ENCODE data around the gene BCAN. TPM values are rescaled to one million over a fixed set of nuclear protein-coding genes. Genes with fewer than 3 reads are reported as not detected.

The BCAN gene
- total RNA-seq, 4 donors from 2014 or later = 0.45 to 1.0 (median 0.99) TPM; not detected in 1

- Histone ChIP-seq H3K4me3 (no peak overlapping the region), H3K9me3 (no peaks in the 10 kb centered on the region), H3K27ac (replicated peaks in 1 of 4) (no peak overlapping the region), H3K27me3 (peaks cover 0 to 41% (median 0%) of the 10 kb centered on the region in 4 donors), H3K4me1 (peaks cover 0 to 14% (median 5%) of the 10 kb centered on the region in 4 donors), H3K36me3 (peaks cover 0 to 19% (median 0%) of the 10 kb centered on the region in 4 donors)
- no peak for TF ChIP-seq POLR2AphosphoS5 (IDR thresholded peaks at IDR 0.05)
- TF ChIP-seq CTCF (IDR thresholded peaks at IDR 0.05) = no peak
- TF ChIP-seq EP300 (IDR thresholded peaks at IDR 0.05) = no peak
- TF ChIP-seq POLR2A (IDR thresholded peaks at IDR 0.05; ENCODE audit: low read depth) = no peak
- DNase-seq (ENCODE audit: extremely low spot score) = no peak
- 89% methylated on average over 8 of the region's 8 CpGs for WGBS
- intact Hi-C loops (cut with DNase I) = no loop called here
These were observed 54.8 kb downstream of the BCAN start for GRCh38 chr1:156696755-156697154.

- Histone ChIP-seq H3K27me3 (peaks cover 0 to 38% (median 0%) of the 10 kb centered on the region in 4 donors), H3K4me3 (no peak overlapping the region), H3K9me3 (no peaks in the 10 kb centered on the region), H3K4me1 (peaks cover 0 to 8% (median 4%) of the 10 kb centered on the region in 4 donors), H3K27ac (replicated peaks in 1 of 4) (no peak overlapping the region), H3K36me3 (peaks cover 0 to 19% (median 0%) of the 10 kb centered on the region in 4 donors)
- no peak for DNase-seq (ENCODE audit: extremely low spot score)
- no peak for TF ChIP-seq POLR2A (IDR thresholded peaks at IDR 0.05; ENCODE audit: low read depth)
- no peak for TF ChIP-seq EP300 (IDR thresholded peaks at IDR 0.05)
- TF ChIP-seq POLR2AphosphoS5 (IDR thresholded peaks at IDR 0.05) = no peak
- no peak for TF ChIP-seq CTCF (IDR thresholded peaks at IDR 0.05)
- intact Hi-C loops (cut with DNase I) = no loop called here
- 74% methylated on average over 5 of the region's 8 CpGs for WGBS
These were observed 55.6 kb downstream of the BCAN start for GRCh38 chr1:156697481-156697880.

- H3K36me3 ChIP-seq = peaks cover 0 to 19% (median 0%) of the 10 kb centered on the region in 4 donors
- H3K27me3 ChIP-seq = peaks cover 0 to 33% (median 0%) of the 10 kb centered on the region in 4 donors
- no peak overlapping the region for H3K4me3 ChIP-seq
- peaks cover under 1 to 9% (median 8%) of the 10 kb centered on the region in 4 donors for H3K4me1 ChIP-seq
- H3K9me3 ChIP-seq = no peaks in the 10 kb centered on the region
- no peak overlapping the region for H3K27ac ChIP-seq (replicated peaks in 1 of 4)
- intact Hi-C loops (cut with DNase I) = no loop called here
- TF ChIP-seq CTCF (IDR thresholded peaks at IDR 0.05) (no peak), POLR2A (IDR thresholded peaks at IDR 0.05; ENCODE audit: low read depth) (no peak), EP300 (IDR thresholded peaks at IDR 0.05) (no peak), POLR2AphosphoS5 (IDR thresholded peaks at IDR 0.05) (no peak)
- 55% methylated on average over 1 of the region's 1 CpG for WGBS
- no peak for DNase-seq (ENCODE audit: extremely low spot score)
These were observed 57.1 kb downstream of the BCAN start for GRCh38 chr1:156698995-156699394.

GRCh38 chr1:156700736-156701531 is 59.0 kb downstream of the BCAN start:
- Histone ChIP-seq H3K27ac (replicated peaks in 1 of 4) (no peak overlapping the region), H3K4me1 (peaks cover 19 to 28% (median 28%) of the 10 kb centered on the region in 4 donors), H3K9me3 (no peaks in the 10 kb centered on the region), H3K4me3 (no peak overlapping the region), H3K27me3 (peaks cover 0 to 36% (median 0%) of the 10 kb centered on the region in 4 donors), H3K36me3 (peaks cover 0 to 19% (median 0%) of the 10 kb centered on the region in 4 donors)
- 87% methylated on average over 5 of the region's 8 CpGs for WGBS
- intact Hi-C loops (cut with DNase I) = no loop called here
- TF ChIP-seq POLR2A (IDR thresholded peaks at IDR 0.05; ENCODE audit: low read depth) (no peak), POLR2AphosphoS5 (IDR thresholded peaks at IDR 0.05) (no peak), EP300 (IDR thresholded peaks at IDR 0.05) (no peak), CTCF (IDR thresholded peaks at IDR 0.05) (no peak)
- DNase-seq (ENCODE audit: extremely low spot score) = no peak
